ENCODE measurements around the gene TBPL2. TPM values are rescaled to one million over a fixed set of nuclear protein-coding genes. Genes with fewer than 3 reads are reported as not detected.

Gene TBPL2
- total and polyA plus RNA-seq, 4 donors: not detected

GRCh38 chr14:55399852-55400251 is 40.6 kb downstream of the TBPL2 start:
- WGBS, 2 donors: 79 to 91% methylated on average over 2 of the region's 2 CpGs
- H3K27ac ChIP-seq (ENCODE audit: low read depth in 1 of 2, low read length in 1 of 2): peak overlapping the region in 1 of 2 donors; percentile 60
- no peak for ATAC-seq (ENCODE audit: insufficient read depth, low FRiP score)
- no peaks in the 10 kb centered on the region for H3K9me3 ChIP-seq (ENCODE audit: control insufficient read depth in 4 of 4, insufficient read depth in 3 of 4, low read length in 3 of 4)
- H3K9ac ChIP-seq (ENCODE audit: insufficient read depth in 1 of 2, low read length in 2 of 2): no peak overlapping the region
- no peak for TF ChIP-seq CTCF (IDR thresholded peaks at IDR 0.05; ENCODE audit: control extremely low read depth, extremely low read depth)
- peaks cover 0 to 12% (median 0%) of the 10 kb centered on the region in 5 donors for H3K4me1 ChIP-seq (ENCODE audit: control insufficient read depth in 5 of 5, insufficient read depth in 5 of 5, low read length in 5 of 5)
- H3K4me3 ChIP-seq: no peak overlapping the region
- no peaks in the 10 kb centered on the region for H3K27me3 ChIP-seq (ENCODE audit: control insufficient read depth in 3 of 3, insufficient read depth in 3 of 3, low read length in 2 of 3)
- H3K36me3 ChIP-seq (ENCODE audit: control insufficient read depth in 4 of 4, insufficient read depth in 4 of 4, low read length in 4 of 4): peaks cover 0 to 12% (median 7%) of the 10 kb centered on the region in 4 donors
- DNase-seq: no peak

- H3K9ac ChIP-seq (ENCODE audit: insufficient read depth in 1 of 2, low read length in 2 of 2): no peak overlapping the region
- DNase-seq (no peak), ATAC-seq (ENCODE audit: insufficient read depth, low FRiP score) (no peak)
- TF ChIP-seq CTCF (IDR thresholded peaks at IDR 0.05; ENCODE audit: control extremely low read depth, extremely low read depth): no peak
- H3K4me3 ChIP-seq: no peak overlapping the region
- H3K36me3 ChIP-seq (ENCODE audit: control insufficient read depth in 4 of 4, insufficient read depth in 4 of 4, low read length in 4 of 4): peaks cover 0 to 12% (median 9%) of the 10 kb centered on the region in 4 donors
- H3K27ac ChIP-seq (ENCODE audit: low read depth in 1 of 2, low read length in 1 of 2): peak overlapping the region in 1 of 2 donors; percentile 60
- no peaks in the 10 kb centered on the region for H3K9me3 ChIP-seq (ENCODE audit: control insufficient read depth in 4 of 4, insufficient read depth in 3 of 4, low read length in 3 of 4)
- WGBS, 2 donors: 98 to 100% methylated on average over 1 of the region's 1 CpG
- no peaks in the 10 kb centered on the region for H3K27me3 ChIP-seq (ENCODE audit: control insufficient read depth in 3 of 3, insufficient read depth in 3 of 3, low read length in 2 of 3)
- peaks cover 0 to 12% (median 0%) of the 10 kb centered on the region in 5 donors for H3K4me1 ChIP-seq (ENCODE audit: control insufficient read depth in 5 of 5, insufficient read depth in 5 of 5, low read length in 5 of 5)
Observed at GRCh38 chr14:55399183-55399582, 41.2 kb downstream of the TBPL2 start.

- 85 to 89% methylated on average over 5 of the region's 5 CpGs for WGBS, 2 donors
- no peaks in the 10 kb centered on the region for H3K27me3 ChIP-seq (ENCODE audit: control insufficient read depth in 3 of 3, insufficient read depth in 3 of 3, low read length in 2 of 3)
- H3K9me3 ChIP-seq (ENCODE audit: control insufficient read depth in 4 of 4, insufficient read depth in 3 of 4, low read length in 3 of 4): no peaks in the 10 kb centered on the region
- peaks cover 0 to 12% (median 9%) of the 10 kb centered on the region in 4 donors for H3K36me3 ChIP-seq (ENCODE audit: control insufficient read depth in 4 of 4, insufficient read depth in 4 of 4, low read length in 4 of 4)
- DNase-seq (peak in 2 of 3 donors; percentile 15 to 58), ATAC-seq (ENCODE audit: insufficient read depth, low FRiP score) (peak; percentile 58)
- no peak for TF ChIP-seq CTCF (IDR thresholded peaks at IDR 0.05; ENCODE audit: control extremely low read depth, extremely low read depth)
- H3K4me1 ChIP-seq (ENCODE audit: control insufficient read depth in 5 of 5, insufficient read depth in 5 of 5, low read length in 5 of 5): peaks cover 0 to 12% (median 0%) of the 10 kb centered on the region in 5 donors
- no peak overlapping the region for H3K27ac ChIP-seq (ENCODE audit: low read depth in 1 of 2, low read length in 1 of 2)
- H3K4me3 ChIP-seq: no peak overlapping the region
- no peak overlapping the region for H3K9ac ChIP-seq (ENCODE audit: insufficient read depth in 1 of 2, low read length in 2 of 2)
Observed at GRCh38 chr14:55398679-55399078, 41.7 kb downstream of the TBPL2 start.

GRCh38 chr14:55389330-55389729 is 51.1 kb downstream of the TBPL2 start:
- Histone ChIP-seq H3K27me3 (ENCODE audit: control insufficient read depth in 3 of 3, insufficient read depth in 3 of 3, low read length in 2 of 3) (no peaks in the 10 kb centered on the region), H3K27ac (ENCODE audit: low read depth in 1 of 2, low read length in 1 of 2) (no peak overlapping the region), H3K4me1 (ENCODE audit: control insufficient read depth in 5 of 5, insufficient read depth in 5 of 5, low read length in 5 of 5) (peaks cover 0 to 3% (median 0%) of the 10 kb centered on the region in 5 donors), H3K9ac (ENCODE audit: insufficient read depth in 1 of 2, low read length in 2 of 2) (no peak overlapping the region), H3K4me3 (no peak overlapping the region), H3K9me3 (ENCODE audit: control insufficient read depth in 4 of 4, insufficient read depth in 3 of 4, low read length in 3 of 4) (no peaks in the 10 kb centered on the region), H3K36me3 (ENCODE audit: control insufficient read depth in 4 of 4, insufficient read depth in 4 of 4, low read length in 4 of 4) (peaks cover 9 to 19% (median 15%) of the 10 kb centered on the region in 4 donors)
- WGBS, 2 donors: 94 to 95% methylated on average over 4 of the region's 4 CpGs
- DNase-seq (no peak), ATAC-seq (ENCODE audit: insufficient read depth, low FRiP score) (no peak)
- no peak for TF ChIP-seq CTCF (IDR thresholded peaks at IDR 0.05; ENCODE audit: control extremely low read depth, extremely low read depth)
